SK-N-SH (cell line): Measurements from ENCODE around the gene DCUN1D2. TPM values are rescaled to one million over a fixed set of nuclear protein-coding genes. Genes with fewer than 3 reads are reported as not detected.
A peak's percentile ranks its signal among the peaks of the same experiment; 100 is the strongest.

Experiments used
- CTCF ChIA-PET: fragments of 300-600, 350-600 bp; formaldehyde crosslinking; extraction: SDS; loops from one replicate; lab custom pipeline; 2021; lab: Yijun Ruan, JAX
- POLR2A ChIA-PET: fragments of 350-600 bp; sonication (Branson Sonifier 250); formaldehyde crosslinking; extraction: SDS; loops from one replicate; lab custom pipeline; 2020; ENCODE audit warnings: antibody characterized with exemption, inconsistent platforms; lab: Yijun Ruan, JAX
- DNase-seq: peaks from one replicate; pipeline ENCODE4 v3.0.0; 2012
- H2AFZ ChIP-seq: fragments of 200-600 bp; sonication (generic); 2 replicates; pipeline ENCODE4 v1.8.1; 2016; ENCODE audit warnings: antibody characterized with exemption, mild to moderate bottlenecking, low read depth
- H3F3A ChIP-seq: fragments of 200-600 bp; sonication (generic); replicated peaks from 2 replicates; pipeline ENCODE3; 2016; ENCODE audit warnings: antibody characterized with exemption, mild to moderate bottlenecking; ENCODE audit not compliant: insufficient read depth
- H3K27ac ChIP-seq, 2 experiments: fragments of 200-500 bp in 1 of 2; fragments of 200-600 bp in 1 of 2; sonication (Bioruptor generic) in 1 of 2; sonication (generic), shearing (Covaris generic) in 1 of 2; 2 replicates each; pipeline versions ENCODE4 v1.5.1 to v1.6.1; 2014 to 2016; ENCODE audit warnings: low read depth in 2 of 2, inconsistent platforms in 1 of 2, low read length in 1 of 2, mild to moderate bottlenecking in 1 of 2, mixed read lengths in 1 of 2
- H3K27me3 ChIP-seq: fragments of 200-600 bp; sonication (generic), shearing (Covaris generic); 2 replicates; pipeline ENCODE4 v1.6.1; 2016; ENCODE audit warnings: mixed run types; ENCODE audit not compliant: insufficient read depth
- H3K36me3 ChIP-seq, 2 experiments: fragments of 200-500 bp in 1 of 2; fragments of 200-600 bp in 1 of 2; sonication (Bioruptor generic) in 1 of 2; sonication (generic) in 1 of 2; replicated peaks in 1 of 2; 2 replicates each; pipeline versions ENCODE3 to v1.5.1; 2014 to 2016; ENCODE audit warnings: low read length in 1 of 2, mild to moderate bottlenecking in 1 of 2; ENCODE audit not compliant: insufficient read depth in 2 of 2, control insufficient read depth in 1 of 2
- H3K4me1 ChIP-seq, 2 experiments: fragments of 200-500 bp in 1 of 2; fragments of 200-600 bp in 1 of 2; sonication (Bioruptor generic) in 1 of 2; sonication (generic), shearing (Covaris generic) in 1 of 2; 2 replicates each; pipeline versions ENCODE4 v1.5.1 to v1.6.1; 2014 to 2016; ENCODE audit warnings: low read depth in 1 of 2, low read length in 1 of 2, mixed run types in 1 of 2; ENCODE audit not compliant: insufficient read depth in 2 of 2, control insufficient read depth in 1 of 2
- H3K4me2 ChIP-seq: fragments of 200-600 bp; sonication (generic), shearing (Covaris generic); 2 replicates; pipeline ENCODE4 v1.6.1; 2017; ENCODE audit warnings: mixed run types
- H3K4me3 ChIP-seq, 2 experiments: fragments of 200-500 bp in 1 of 2; fragments of 200-600 bp in 1 of 2; sonication (Bioruptor generic) in 1 of 2; sonication (generic), shearing (Covaris generic) in 1 of 2; 2 replicates each; pipeline versions ENCODE4 v1.5.1 to v1.8.1; 2014 to 2016; ENCODE audit warnings: low read depth in 2 of 2, inconsistent platforms in 1 of 2, low read length in 1 of 2, mild to moderate bottlenecking in 1 of 2, mixed read lengths in 1 of 2, moderate library complexity in 1 of 2
- H3K79me2 ChIP-seq: fragments of 200-600 bp; sonication (generic); 2 replicates; pipeline ENCODE4 v1.8.1; 2017; ENCODE audit warnings: mild to moderate bottlenecking; ENCODE audit not compliant: insufficient read depth
- H3K9ac ChIP-seq: fragments of 200-600 bp; sonication (generic); 2 replicates; pipeline ENCODE4 v1.6.1; 2017; ENCODE audit warnings: mixed run types
- H3K9me2 ChIP-seq: fragments of 200-600 bp; sonication (generic); 2 replicates; pipeline ENCODE4 v1.6.1; 2017; ENCODE audit warnings: mixed run types
- H3K9me3 ChIP-seq: fragments of 200-600 bp; sonication (generic); 2 replicates; pipeline ENCODE4 v1.6.1; 2017; ENCODE audit warnings: mixed run types, mild to moderate bottlenecking, moderate library complexity
- H4K20me1 ChIP-seq: fragments of 200-600 bp; sonication (generic); 2 replicates; pipeline ENCODE4 v1.6.1; 2017; ENCODE audit warnings: mild to moderate bottlenecking, mixed run types; ENCODE audit not compliant: insufficient read depth
- EZH2phosphoT487 ChIP-seq: fragments of 200-600 bp; sonication (generic); IDR thresholded peaks from 2 replicates; pipeline ENCODE4 v1.6.1; 2017; ENCODE audit warnings: low read depth, mixed run types, mild to moderate bottlenecking, antibody characterized with exemption, moderate library complexity, borderline replicate concordance
- MAX ChIP-seq: IDR thresholded peaks from 2 replicates; pipeline ENCODE4 v1.4.0; 2012; ENCODE audit warnings: low read depth
- RAD21 ChIP-seq: IDR thresholded peaks from 2 replicates; pipeline ENCODE4 v1.6.1; 2012; ENCODE audit warnings: mild to moderate bottlenecking, low read length
- RCOR1 ChIP-seq: fragments of 150-350 bp; IDR thresholded peaks from 2 replicates; pipeline ENCODE4 v1.6.1; 2017; ENCODE audit warnings: antibody characterized with exemption, low read length
- REST ChIP-seq: IDR thresholded peaks from 2 replicates; pipeline ENCODE4 v1.6.1; 2012; ENCODE audit warnings: mild to moderate bottlenecking, low read depth, low read length, moderate library complexity
- RFX5 ChIP-seq: IDR thresholded peaks from 2 replicates; pipeline ENCODE4 v1.6.1; 2012; ENCODE audit warnings: mild to moderate bottlenecking, improper control_type of control experiment, low read length
- RXRA ChIP-seq: IDR thresholded peaks from 2 replicates; pipeline ENCODE4 v1.4.0; 2012; ENCODE audit warnings: low read depth, mild to moderate bottlenecking, borderline replicate concordance
- SIN3A ChIP-seq: IDR thresholded peaks from 2 replicates; pipeline ENCODE4 v1.6.1; 2012; ENCODE audit warnings: low read depth, mild to moderate bottlenecking, low read length, moderate library complexity, borderline replicate concordance
- SMC3 ChIP-seq: IDR thresholded peaks from 2 replicates; pipeline ENCODE4 v1.6.1; 2012; ENCODE audit warnings: low read depth, low read length, improper control_type of control experiment
- TCF12 ChIP-seq: IDR thresholded peaks from 2 replicates; pipeline ENCODE4 v1.4.0; 2012
- TEAD4 ChIP-seq: IDR thresholded peaks from 2 replicates; pipeline ENCODE4 v1.4.0; 2012; ENCODE audit warnings: mild to moderate bottlenecking, borderline replicate concordance; ENCODE audit not compliant: insufficient read depth
- USF1 ChIP-seq: IDR thresholded peaks from 2 replicates; pipeline ENCODE4 v1.4.0; 2012; ENCODE audit warnings: low read depth, borderline replicate concordance
- WGBS: methylation state at CpG from one replicate; pipeline ENCODE4 v1.1.6; 2017; ENCODE audit warnings: low lambda C conversion rate; 5-methylcytosine and 5-hydroxymethylcytosine counted together
- polyA plus RNA-seq, 3 experiments: library from polyadenylated mRNA; depleted of rRNA; stranded (reverse); fragments of >200 nt; gene quantifications; 2 replicates each; pipeline ENCODE4 v1.2.3, GENCODE V29; 2012

DCUN1D2 gene
- polyA plus RNA-seq, 1 of the 3 experiments (the other 2 are of a cell fraction) = 11.0 TPM

- TF ChIP-seq USF1 = no peak
- no peak for TF ChIP-seq TCF12
- no peak for TF ChIP-seq SMC3
- TF ChIP-seq TEAD4 = no peak
- WGBS = 86% methylated on average over 21 of the region's 21 CpGs
- H4K20me1 ChIP-seq = peaks cover 48% of the 10 kb centered on the region
- peaks cover 0 to 30% of the 10 kb centered on the region in 2 experiments; a peak in 2 of 4 replicates for H3K4me1 ChIP-seq
- no peaks in the 10 kb centered on the region for H3K9me3 ChIP-seq
- peaks cover 18 to 41% of the 10 kb centered on the region in 2 experiments for H3K36me3 ChIP-seq
- peaks cover 5% of the 10 kb centered on the region for H3F3A ChIP-seq
- POLR2A ChIA-PET = no interaction called here
- no peak overlapping the region for H2AFZ ChIP-seq
- no peak for DNase-seq
- H3K27ac ChIP-seq = peak overlapping the region; percentile 39 to 76; a peak in 3 of 4 replicates
- H3K9ac ChIP-seq = no peak overlapping the region
- peak overlapping the region; percentile 54 for H3K4me2 ChIP-seq
- 0 out of 4 replicates have a peak overlapping the region, but pooled peaks of 1 of the 2 experiments have one; percentile 1 for H3K4me3 ChIP-seq
- CTCF ChIA-PET = interaction anchor here (2.1 kb wide), 1 partner anchor 24 kb away, joined by 10 read pairs; no protein-coding TSS in a partner anchor
- H3K9me2 ChIP-seq = no peaks in the 10 kb centered on the region
- H3K27me3 ChIP-seq = no peaks in the 10 kb centered on the region
- H3K79me2 ChIP-seq = peaks cover 22% of the 10 kb centered on the region
Measured at GRCh38 chr13:113537909-113538688, 47.6 kb upstream of the DCUN1D2 start.

- peaks cover 15 to 38% of the 10 kb centered on the region in 2 experiments for H3K36me3 ChIP-seq
Measured at GRCh38 chr13:113537205-113537604, 46.7 kb upstream of the DCUN1D2 start.

More at GRCh38 chr13:113537205-113537604, 46.7 kb upstream of the DCUN1D2 start:
- H3K9ac ChIP-seq = no peak overlapping the region
- peaks cover 0 to 30% of the 10 kb centered on the region in 2 experiments; a peak in 2 of 4 replicates for H3K4me1 ChIP-seq
- WGBS = 93% methylated on average over 19 of the region's 19 CpGs
- no peak overlapping the region for H2AFZ ChIP-seq
- peaks cover 5% of the 10 kb centered on the region for H3F3A ChIP-seq
- H3K27ac ChIP-seq = no peak overlapping the region
- H3K4me3 ChIP-seq = no peak overlapping the region
- H3K27me3 ChIP-seq = no peaks in the 10 kb centered on the region
- ChIA-PET POLR2A (no interaction called here), CTCF (interaction anchor here (0.6 to 1.3 kb wide), 2 partner anchors 12 to 25 kb away, joined by 3 to 4 read pairs; no protein-coding TSS in a partner anchor)
- peaks cover 43% of the 10 kb centered on the region for H4K20me1 ChIP-seq
- DNase-seq = no peak
- H3K79me2 ChIP-seq = peaks cover 18% of the 10 kb centered on the region
- TF ChIP-seq RCOR1 = no peak
- no peak for TF ChIP-seq RAD21
- TF ChIP-seq RXRA = no peak
- TF ChIP-seq SIN3A = no peak
- TF ChIP-seq MAX = no peak
- TF ChIP-seq REST = no peak
- no peak for TF ChIP-seq RFX5
- no peak for TF ChIP-seq EZH2phosphoT487
- H3K9me2 ChIP-seq = no peaks in the 10 kb centered on the region
- H3K9me3 ChIP-seq = no peaks in the 10 kb centered on the region
- H3K4me2 ChIP-seq = no peak overlapping the region
